H9 (cell line): ENCODE data around the gene FCRL5. TPM values are rescaled to one million over a fixed set of nuclear protein-coding genes. Genes with fewer than 3 reads are reported as not detected.

Experiments used
- DNase-seq: peaks from one replicate; pipeline ENCODE4 v3.0.0-alpha.2; 2017
- H2AFZ ChIP-seq: one replicate; pipeline ENCODE4 v1.6.1; 2013; ENCODE audit warnings: mild to moderate bottlenecking, low read length, control low read depth, moderate library complexity
- H2AK5ac ChIP-seq: 2 replicates; pipeline ENCODE4 v1.6.1; 2013; ENCODE audit warnings: low read length, control low read depth, mixed read lengths; ENCODE audit not compliant: insufficient read length
- H2BK120ac ChIP-seq: one replicate; pipeline ENCODE4 v1.6.1; 2013; ENCODE audit warnings: low read depth, mild to moderate bottlenecking, low read length, control low read depth, inconsistent platforms; ENCODE audit not compliant: poor library complexity, severe bottlenecking
- H2BK12ac ChIP-seq: 2 replicates; pipeline ENCODE4 v1.6.1; 2013; ENCODE audit warnings: low read length, control low read depth, mixed read lengths, low read depth; ENCODE audit not compliant: insufficient read length
- H2BK15ac ChIP-seq: 2 replicates; pipeline ENCODE4 v1.6.1; 2013; ENCODE audit warnings: low read depth, low read length, control low read depth
- H2BK20ac ChIP-seq: one replicate; pipeline ENCODE4 v1.6.1; 2013; ENCODE audit warnings: low read depth, mild to moderate bottlenecking, low read length, control low read depth, inconsistent platforms; ENCODE audit not compliant: poor library complexity, severe bottlenecking
- H2BK5ac ChIP-seq: 2 replicates; pipeline ENCODE4 v1.6.1; 2013; ENCODE audit warnings: low read length, control low read depth, mixed read lengths; ENCODE audit not compliant: insufficient read length
- H3K14ac ChIP-seq: 2 replicates; pipeline ENCODE4 v1.6.1; 2013; ENCODE audit warnings: low read length, control low read depth; ENCODE audit not compliant: insufficient read depth
- H3K18ac ChIP-seq: 2 replicates; pipeline ENCODE4 v1.6.1; 2013; ENCODE audit warnings: low read depth, mild to moderate bottlenecking, mixed read lengths, low read length, control low read depth; ENCODE audit not compliant: insufficient read length
- H3K23ac ChIP-seq: 2 replicates; pipeline ENCODE4 v1.6.1; 2013; ENCODE audit warnings: low read length, control low read depth, mixed read lengths, low read depth; ENCODE audit not compliant: insufficient read length
- H3K23me2 ChIP-seq: 2 replicates; pipeline ENCODE4 v1.6.1; 2013; ENCODE audit warnings: low read depth, mild to moderate bottlenecking, mixed read lengths, low read length, control low read depth; ENCODE audit not compliant: insufficient read length, poor library complexity, severe bottlenecking
- H3K27ac ChIP-seq: 2 replicates; pipeline ENCODE4 v1.5.1; 2013; ENCODE audit warnings: low read length, control low read depth, mixed read lengths, low read depth; ENCODE audit not compliant: insufficient read length
- H3K27me3 ChIP-seq: 2 replicates; pipeline ENCODE4 v1.6.1; 2013; ENCODE audit warnings: low read length, control low read depth, inconsistent platforms; ENCODE audit not compliant: insufficient read depth
- H3K4ac ChIP-seq: 2 replicates; pipeline ENCODE4 v1.6.1; 2013; ENCODE audit warnings: low read depth, mild to moderate bottlenecking, control low read depth, inconsistent platforms, low read length, moderate library complexity
- H3K4me1 ChIP-seq: 2 replicates; pipeline ENCODE4 v1.6.1; 2013; ENCODE audit warnings: low read length, control low read depth, inconsistent platforms; ENCODE audit not compliant: insufficient read depth
- H3K4me2 ChIP-seq: 2 replicates; pipeline ENCODE4 v1.6.1; 2013; ENCODE audit warnings: low read length, control low read depth, mixed read lengths; ENCODE audit not compliant: insufficient read length, insufficient read depth
- H3K56ac ChIP-seq: 2 replicates; pipeline ENCODE4 v1.6.1; 2013; ENCODE audit warnings: low read depth, mild to moderate bottlenecking, mixed read lengths, low read length, control low read depth; ENCODE audit not compliant: insufficient read length
- H3K79me1 ChIP-seq: 2 replicates; pipeline ENCODE4 v1.6.1; 2013; ENCODE audit warnings: low read depth, mild to moderate bottlenecking, moderate library complexity, low read length, control low read depth, inconsistent platforms; ENCODE audit not compliant: insufficient read depth, poor library complexity, severe bottlenecking
- H3K79me2 ChIP-seq: 2 replicates; pipeline ENCODE4 v1.6.1; 2013; ENCODE audit warnings: low read length, control low read depth, inconsistent platforms; ENCODE audit not compliant: insufficient read depth
- H3K9ac ChIP-seq: 2 replicates; pipeline ENCODE4 v1.6.1; 2013; ENCODE audit warnings: low read length, control low read depth, mixed read lengths; ENCODE audit not compliant: insufficient read length; ENCODE audit errors: extremely low read depth
- H3K9me3 ChIP-seq: one replicate; pipeline ENCODE4 v1.6.1; 2013; ENCODE audit warnings: low read depth, low read length, inconsistent platforms; ENCODE audit not compliant: control insufficient read depth
- H3T11ph ChIP-seq: one replicate; pipeline ENCODE4 v1.6.1; 2013; ENCODE audit warnings: mild to moderate bottlenecking, low read length, control low read depth, inconsistent platforms
- H4K20me1 ChIP-seq: one replicate; pipeline ENCODE4 v1.6.1; 2013; ENCODE audit not compliant: control insufficient read depth, insufficient read length, insufficient read depth
- H4K5ac ChIP-seq: 2 replicates; pipeline ENCODE4 v1.6.1; 2013; ENCODE audit warnings: low read depth, mild to moderate bottlenecking, mixed read lengths, low read length, control low read depth; ENCODE audit not compliant: insufficient read length
- H4K8ac ChIP-seq: replicated peaks from 2 replicates; pipeline ENCODE4 v1.6.1; 2013; ENCODE audit warnings: low read length, control low read depth, mixed read lengths, low read depth; ENCODE audit not compliant: insufficient read length
- H4K91ac ChIP-seq: 2 replicates; pipeline ENCODE4 v1.6.1; 2013; ENCODE audit warnings: low read depth, mild to moderate bottlenecking, moderate library complexity, mixed read lengths, low read length, control low read depth; ENCODE audit not compliant: insufficient read length
- H3K27ac Mint-ChIP-seq, 3 experiments: 2 replicates in 2 of 3; 3 replicates in 1 of 3; pipeline ENCODE4 v1.8.0; 2020 to 2021; ENCODE audit warnings: mixed read lengths in 3 of 3, mild to moderate bottlenecking in 1 of 3, moderate library complexity in 1 of 3
- H3K27me3 Mint-ChIP-seq: 2 replicates; pipeline ENCODE4 v1.8.0; 2021; ENCODE audit warnings: low read depth, mild to moderate bottlenecking, moderate library complexity, mixed read lengths
- H3K36me3 Mint-ChIP-seq, 3 experiments: 2 replicates in 2 of 3; 3 replicates in 1 of 3; pipeline ENCODE4 v1.8.0; 2020 to 2021; ENCODE audit warnings: low read depth in 3 of 3, mixed read lengths in 3 of 3; ENCODE audit not compliant: insufficient read depth in 1 of 3
- H3K4me1 Mint-ChIP-seq, 2 experiments: 2 replicates each; pipeline ENCODE4 v1.8.0; 2020; ENCODE audit warnings: mixed read lengths in 2 of 2
- H3K4me3 Mint-ChIP-seq, 2 experiments: 2 replicates in 1 of 2; 3 replicates in 1 of 2; pipeline ENCODE4 v1.8.0; 2020 to 2021; ENCODE audit warnings: mild to moderate bottlenecking in 2 of 2, mixed read lengths in 2 of 2, moderate library complexity in 1 of 2
- H3K9me3 Mint-ChIP-seq, 2 experiments: 2 replicates in 1 of 2; 3 replicates in 1 of 2; pipeline ENCODE4 v1.8.0; 2020; ENCODE audit warnings: mild to moderate bottlenecking in 2 of 2, mixed read lengths in 2 of 2, moderate library complexity in 1 of 2
- WGBS: extraction: QIAGEN DNeasy Blood & Tissue Kit; methylation state at CpG from one replicate; pipeline ENCODE4 v1.1.7; 2013; ENCODE audit warnings: missing lambda C conversion rate, low lambda C conversion rate, mixed read lengths; ENCODE audit not compliant: insufficient read length; ENCODE audit errors: extremely low coverage; 5-methylcytosine and 5-hydroxymethylcytosine counted together
- total RNA-seq: library from RNA; stranded (reverse); gene quantifications from 2 replicates; pipeline ENCODE4 v1.2.1, GENCODE V29; 2021
- TF ChIP-seq, protein P1 (sequence below): fragments of 200-600 bp; sonication (generic); conservative IDR thresholded peaks from 3 replicates; pipeline ENCODE4 v1.8.0; 2021; ENCODE audit warnings: antibody characterized with exemption, mild to moderate bottlenecking

The FCRL5 gene
- total RNA-seq, 1 experiment from 2014 or later: 0.98 TPM

- no peak overlapping the region for H4K5ac ChIP-seq
- no peak overlapping the region for H3K9ac ChIP-seq
- H2BK15ac ChIP-seq: no peak overlapping the region
- no peaks in the 10 kb centered on the region for H3K79me2 ChIP-seq
- Mint-ChIP-seq H3K27me3 (no peaks in the 10 kb centered on the region; the same call in 1 of the 2 replicates), H3K4me3 (no peak overlapping the region), H3K9me3 (peaks cover 13 to 19% of the 10 kb centered on the region in 2 experiments), H3K4me1 (peaks cover 21% of the 10 kb centered on the region in 2 experiments), H3K36me3 (peaks cover 0 to 21% (median 0%) of the 10 kb centered on the region in 3 experiments; a peak in 4 of 7 replicates), H3K27ac (peak overlapping the region in 1 of 3 experiments; percentile 28; a peak in 2 of 7 replicates)
- no peak overlapping the region for H2BK5ac ChIP-seq
- no peak overlapping the region for H2BK120ac ChIP-seq
- peaks cover 11% of the 10 kb centered on the region; the same call in 1 of the 2 replicates for H3K4me1 ChIP-seq
- no peak overlapping the region for H3T11ph ChIP-seq
- no peak overlapping the region for H2BK20ac ChIP-seq
- no peak overlapping the region for H3K18ac ChIP-seq
- TF ChIP-seq, protein P1, sequence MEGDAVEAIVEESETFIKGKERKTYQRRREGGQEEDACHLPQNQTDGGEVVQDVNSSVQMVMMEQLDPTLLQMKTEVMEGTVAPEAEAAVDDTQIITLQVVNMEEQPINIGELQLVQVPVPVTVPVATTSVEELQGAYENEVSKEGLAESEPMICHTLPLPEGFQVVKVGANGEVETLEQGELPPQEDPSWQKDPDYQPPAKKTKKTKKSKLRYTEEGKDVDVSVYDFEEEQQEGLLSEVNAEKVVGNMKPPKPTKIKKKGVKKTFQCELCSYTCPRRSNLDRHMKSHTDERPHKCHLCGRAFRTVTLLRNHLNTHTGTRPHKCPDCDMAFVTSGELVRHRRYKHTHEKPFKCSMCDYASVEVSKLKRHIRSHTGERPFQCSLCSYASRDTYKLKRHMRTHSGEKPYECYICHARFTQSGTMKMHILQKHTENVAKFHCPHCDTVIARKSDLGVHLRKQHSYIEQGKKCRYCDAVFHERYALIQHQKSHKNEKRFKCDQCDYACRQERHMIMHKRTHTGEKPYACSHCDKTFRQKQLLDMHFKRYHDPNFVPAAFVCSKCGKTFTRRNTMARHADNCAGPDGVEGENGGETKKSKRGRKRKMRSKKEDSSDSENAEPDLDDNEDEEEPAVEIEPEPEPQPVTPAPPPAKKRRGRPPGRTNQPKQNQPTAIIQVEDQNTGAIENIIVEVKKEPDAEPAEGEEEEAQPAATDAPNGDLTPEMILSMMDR: no peak
- no peak overlapping the region for H3K23ac ChIP-seq
- H3K27me3 ChIP-seq: no peaks in the 10 kb centered on the region
- H3K27ac ChIP-seq: no peak overlapping the region
- peak overlapping the region; percentile 59 for H2AFZ ChIP-seq
- no peak overlapping the region for H3K4me2 ChIP-seq
- no peak overlapping the region for H2BK12ac ChIP-seq
- no peak overlapping the region for H3K4ac ChIP-seq
- H4K20me1 ChIP-seq: no peaks in the 10 kb centered on the region
- no peak overlapping the region for H3K56ac ChIP-seq
- no CpG with 5 or more reads among the region's 5 CpGs for WGBS
- H2AK5ac ChIP-seq: no peak overlapping the region
- H4K8ac ChIP-seq: no peak overlapping the region
- no peak overlapping the region for H4K91ac ChIP-seq
- no peak overlapping the region for H3K14ac ChIP-seq
- no peak for DNase-seq
- H3K9me3 ChIP-seq: no peaks in the 10 kb centered on the region
- no peaks in the 10 kb centered on the region for H3K23me2 ChIP-seq
- no peaks in the 10 kb centered on the region for H3K79me1 ChIP-seq
Measured at GRCh38 chr1:157472056-157472701, 80.1 kb downstream of the FCRL5 start.
